ENCODE results near the gene TRIM69. TPM values are rescaled to one million over a fixed set of nuclear protein-coding genes. Genes with fewer than 3 reads are reported as not detected.

TRIM69 gene
- total and polyA plus RNA-seq, 2 of the 8 experiments (the other 6 are each of a cell fraction or from before 2014, with no cell fraction given): 4.3 to 6.2 TPM

- Histone ChIP-seq H4K91ac (replicated peaks; ENCODE audit: insufficient read length, low read length) (no peak overlapping the region), H3K27ac (ENCODE audit: low read depth, low read length) (no peak overlapping the region), H3K79me1 (ENCODE audit: low read depth, low read length) (no peaks in the 10 kb centered on the region), H3K9ac (replicated peaks in 1 of 4; ENCODE audit: extremely low read depth in 1 of 4, low read depth in 3 of 4, low read length in 3 of 4) (no peak overlapping the region), H4K8ac (ENCODE audit: extremely low read depth, insufficient read depth, low read length) (no peak overlapping the region), H3K56ac (replicated peaks; ENCODE audit: insufficient read length, low read depth, low read length) (no peak overlapping the region), H3K9me3 (ENCODE audit: insufficient read depth in 2 of 2, low read depth in 1 of 2, low read length in 1 of 2) (no peaks in the 10 kb centered on the region; a peak in 1 of 4 replicates), H2BK5ac (ENCODE audit: low read depth, low read length) (no peak overlapping the region), H2BK15ac (ENCODE audit: low read length) (no peak overlapping the region), H3K18ac (ENCODE audit: extremely low read depth, low read length) (no peak overlapping the region), H2BK20ac (ENCODE audit: low read length) (no peak overlapping the region), H2BK12ac (ENCODE audit: low read depth, low read length) (no peak overlapping the region), H3K23me2 (ENCODE audit: low read depth, low read length) (no peaks in the 10 kb centered on the region), H3K4me3 (ENCODE audit: extremely low read depth in 1 of 4, insufficient read depth in 2 of 4, low read depth in 3 of 4, low read length in 4 of 4) (no peak overlapping the region), H3K36me3 (ENCODE audit: control insufficient read depth in 2 of 4, insufficient read depth in 4 of 4, low read length in 3 of 4) (no peaks in the 10 kb centered on the region), H2AFZ (ENCODE audit: low read length) (no peak overlapping the region), H3K27me3 (replicated peaks in 1 of 4; ENCODE audit: control insufficient read depth in 3 of 4, extremely low read depth in 1 of 4, insufficient read depth in 3 of 4, low read length in 3 of 4) (no peaks in the 10 kb centered on the region; a peak in 1 of 7 replicates), H3K4me1 (replicated peaks in 1 of 4; ENCODE audit: control insufficient read depth in 3 of 4, insufficient read depth in 4 of 4, low read length in 3 of 4) (no peaks in the 10 kb centered on the region), H3K14ac (ENCODE audit: insufficient read length) (no peak overlapping the region), H2BK120ac (replicated peaks; ENCODE audit: low read depth, low read length) (no peak overlapping the region), H3K4ac (replicated peaks; ENCODE audit: insufficient read length, low read depth, low read length) (no peak overlapping the region), H4K20me1 (replicated peaks in 1 of 2; ENCODE audit: control insufficient read depth in 1 of 2, insufficient read depth in 2 of 2, low read length in 2 of 2) (no peaks in the 10 kb centered on the region), H3K4me2 (ENCODE audit: insufficient read depth in 1 of 2, low read depth in 2 of 2, low read length in 2 of 2) (no peak overlapping the region), H3K79me2 (ENCODE audit: control insufficient read depth in 1 of 2, insufficient read depth in 2 of 2, low read length in 2 of 2) (no peaks in the 10 kb centered on the region), H3K23ac (ENCODE audit: insufficient read length) (no peak overlapping the region), H4K5ac (ENCODE audit: insufficient read length, low read depth, low read length) (no peak overlapping the region), H2AK5ac (ENCODE audit: low read depth, low read length) (no peak overlapping the region)
- no peak for FAIRE-seq
- no peak for DNase-seq (ENCODE audit: low read depth in 1 of 2, low spot score in 2 of 2)
- 90% methylated on average over 5 of the region's 5 CpGs; no CpG with 5 or more reads in 1 of the 2 experiments for whole genome bisulfite sequencing, 2 experiments (ENCODE audit: extremely low coverage in 1 of 2, insufficient coverage in 1 of 2, insufficient read length in 1 of 2, insufficient replicate concordance in 2 of 2, low coverage in 1 of 2, low lambda C conversion rate in 2 of 2, missing lambda C conversion rate in 1 of 2)
- ChIA-PET CTCF (ENCODE audit: partially characterized antibody) (interaction anchor here (1.9 kb wide), 1 partner anchor 8 kb away, joined by 4 read pairs; no protein-coding TSS in a partner anchor), POLR2A (ENCODE audit: partially characterized antibody) (no interaction called here)
- TF ChIP-seq POLR2AphosphoS5 (IDR thresholded peaks at IDR 0.05; ENCODE audit: low read depth, low read length) (no peak), CEBPB (IDR thresholded peaks at IDR 0.05; ENCODE audit: low read depth, low read length) (peak; percentile 78; the same call in 1 of the 2 replicates), NRF1 (IDR thresholded peaks at IDR 0.05; ENCODE audit: low read depth, low read length) (no peak)
These were observed 65.0 kb downstream of the TRIM69 start for GRCh38 chr15:44801364-44801763.

All from H1 (cell line).